Gastrocnemius medialis (tissue), 4 donors: ENCODE results near the gene SMAD3. TPM values are rescaled to one million over a fixed set of nuclear protein-coding genes. Genes with fewer than 3 reads are reported as not detected.

Source experiments
- ATAC-seq, 2 donors: fragments of 150-250 bp; one replicate each; pipeline ENCODE4 v1.9.1; 2016
- DNase-seq, 2 donors: peaks; one replicate each; pipeline ENCODE4 v3.0.0-alpha.2; 2019
- H3K27ac ChIP-seq, 4 donors: fragments of 200-600 bp; sonication (generic); 1 replicate in 1 of 4; 2 replicates in 3 of 4; pipeline ENCODE4 v1.5.1; 2016 to 2018; ENCODE audit warnings: mild to moderate bottlenecking in 2 of 4, moderate library complexity in 1 of 4
- H3K27me3 ChIP-seq, 3 donors: fragments of 200-600 bp; sonication (generic) in 2 of 3; 1 replicate in 1 of 3; 2 replicates in 2 of 3; pipeline versions ENCODE4 v1.5.1 to v1.6.0; 2016 to 2019; ENCODE audit warnings: mild to moderate bottlenecking in 1 of 3, moderate library complexity in 1 of 3
- H3K36me3 ChIP-seq, 2 donors: fragments of 200-600 bp; sonication (generic) in 1 of 2; one replicate each; pipeline ENCODE4 v1.5.1; 2017 to 2018
- H3K4me1 ChIP-seq, 2 donors: fragments of 200-600 bp; sonication (generic) in 1 of 2; one replicate each; pipeline ENCODE4 v1.5.1; 2016 to 2017; ENCODE audit warnings: mild to moderate bottlenecking in 2 of 2
- H3K4me3 ChIP-seq, 4 donors: fragments of 200-600 bp; sonication (generic) in 3 of 4; 1 replicate in 1 of 4; 2 replicates in 3 of 4; pipeline ENCODE4 v1.5.1; 2016 to 2019; ENCODE audit warnings: mild to moderate bottlenecking in 2 of 4
- H3K9me3 ChIP-seq, 3 donors: fragments of 200-600 bp; sonication (generic) in 2 of 3; 1 replicate in 1 of 3; 2 replicates in 2 of 3; pipeline ENCODE4 v1.5.1; 2016 to 2019
- CTCF ChIP-seq, 5 experiments: fragments of 450-650 bp in 3 of 5; fragments of 200-600 bp in 2 of 5; sonication (generic) in 2 of 5; IDR thresholded peaks in 4 of 5; conservative IDR thresholded peaks in 1 of 5; 1 replicate in 4 of 5; 2 replicates in 1 of 5; pipeline ENCODE4 v1.5.1; 2016 to 2019; ENCODE audit warnings: antibody characterized with exemption in 5 of 5, mild to moderate bottlenecking in 3 of 5, moderate library complexity in 3 of 5
- POLR2A ChIP-seq, 2 donors: fragments of 450-650 bp; IDR thresholded peaks; one replicate each; pipeline ENCODE4 v1.6.1; 2017; ENCODE audit warnings: antibody characterized with exemption in 2 of 2, mild to moderate bottlenecking in 2 of 2, moderate library complexity in 2 of 2
- in situ Hi-C, 4 donors: fragments of 200-750 bp; cut with MboI; loops; one replicate each; pipeline versions ENCODE4 v1.15.0 to v1.8.0; 2017; ENCODE audit warnings: low sequenced_read_pairs in 4 of 4
- intact Hi-C: fragments of 100-400 bp; cut with DNase I; formaldehyde crosslinking; loops from one replicate; pipeline ENCODE4 v1.15.1; 2023; ENCODE audit warnings: low total_unique reads
- total RNA-seq, 4 donors: library from RNA; depleted of rRNA; stranded (reverse); fragments of >200 nt; gene quantifications; one replicate each; pipeline versions ENCODE4 v1.1.0 to v1.2.3, GENCODE V29; 2016

The SMAD3 gene
- total RNA-seq, 4 donors from 2014 or later, result 15.9 to 61.7 (median 26.3) TPM

GRCh38 chr15:67192185-67192820, 126.9 kb downstream of the SMAD3 start:
- ATAC-seq (no peak), DNase-seq (peak in 1 of 2 donors; percentile 39)
- no peaks in the 10 kb centered on the region for H3K9me3 ChIP-seq
- no peak for TF ChIP-seq POLR2A (IDR thresholded peaks at IDR 0.05)
- no peak for TF ChIP-seq CTCF (IDR thresholded peaks at IDR 0.05 in 4 of 5, conservative IDR thresholded peaks at IDR 0.05 in 1 of 5)
- in situ Hi-C loops (loop anchor here in 1 of 4 donors (10.0 kb wide), 1 partner anchor 118 kb away; no protein-coding TSS in a partner anchor), intact Hi-C loops (no loop called here)
- H3K27me3 ChIP-seq, result no peaks in the 10 kb centered on the region
- peaks cover 82 to 91% of the 10 kb centered on the region in 2 donors for H3K4me1 ChIP-seq
- H3K4me3 ChIP-seq, result no peak overlapping the region
- peak overlapping the region; percentile 91 to 99 (median 96) for H3K27ac ChIP-seq
- no peaks in the 10 kb centered on the region for H3K36me3 ChIP-seq

- in situ Hi-C loops (loop anchor here in 1 of 4 donors (10.0 kb wide), 1 partner anchor 119 kb away; no protein-coding TSS in a partner anchor), intact Hi-C loops (no loop called here)
- H3K27ac ChIP-seq, result peak overlapping the region; percentile 91 to 99 (median 96)
- no peak overlapping the region for H3K4me3 ChIP-seq
- H3K27me3 ChIP-seq, result no peaks in the 10 kb centered on the region
- ATAC-seq (peak; percentile 61 to 68), DNase-seq (peak; percentile 90 to 95)
- H3K9me3 ChIP-seq, result no peaks in the 10 kb centered on the region
- H3K4me1 ChIP-seq, result peaks cover 78 to 85% of the 10 kb centered on the region in 2 donors
- no peaks in the 10 kb centered on the region for H3K36me3 ChIP-seq
- no peak for TF ChIP-seq CTCF (IDR thresholded peaks at IDR 0.05 in 4 of 5, conservative IDR thresholded peaks at IDR 0.05 in 1 of 5)
- TF ChIP-seq POLR2A (IDR thresholded peaks at IDR 0.05), result peak; percentile 63 to 86
Observed at GRCh38 chr15:67193223-67193990, 128.0 kb downstream of the SMAD3 start.

DNA sequence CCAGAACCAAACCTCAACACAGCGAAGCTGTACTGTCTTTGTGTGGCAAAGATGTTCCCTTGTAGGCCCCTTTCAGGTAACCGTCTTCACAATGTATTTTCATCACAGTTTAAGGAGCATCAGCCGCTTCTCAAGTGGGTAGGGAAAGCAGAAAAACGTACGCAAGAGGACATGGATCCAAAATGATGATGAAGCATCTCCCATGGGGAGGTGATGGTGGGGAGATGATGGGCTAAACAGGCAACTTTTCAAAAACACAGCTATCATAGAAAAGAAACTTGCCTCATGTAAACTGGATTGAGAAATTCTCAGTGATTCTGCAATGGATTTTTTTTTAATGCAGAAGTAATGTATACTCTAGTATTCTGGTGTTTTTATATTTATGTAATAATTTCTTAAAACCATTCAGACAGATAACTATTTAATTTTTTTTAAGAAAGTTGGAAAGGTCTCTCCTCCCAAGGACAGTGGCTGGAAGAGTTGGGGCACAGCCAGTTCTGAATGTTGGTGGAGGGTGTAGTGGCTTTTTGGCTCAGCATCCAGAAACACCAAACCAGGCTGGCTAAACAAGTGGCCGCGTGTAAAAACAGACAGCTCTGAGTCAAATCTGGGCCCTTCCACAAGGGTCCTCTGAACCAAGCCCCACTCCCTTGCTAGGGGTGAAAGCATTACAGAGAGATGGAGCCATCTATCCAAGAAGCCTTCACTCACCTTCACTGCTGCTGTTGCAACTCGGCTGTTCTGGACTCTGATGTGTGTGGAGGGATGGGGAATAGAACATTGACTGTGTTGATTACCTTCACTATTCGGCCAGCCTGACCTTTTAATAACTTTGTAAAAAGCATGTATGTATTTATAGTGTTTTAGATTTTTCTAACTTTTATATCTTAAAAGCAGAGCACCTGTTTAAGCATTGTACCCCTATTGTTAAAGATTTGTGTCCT, 129.0 kb downstream of the SMAD3 start:
- intact Hi-C loops, result no loop called here
- DNase-seq (peak in 1 of 2 donors; percentile 59), ATAC-seq (no peak)
- Histone ChIP-seq H3K9me3 (no peaks in the 10 kb centered on the region), H3K4me3 (no peak overlapping the region), H3K4me1 (peaks cover 79 to 85% of the 10 kb centered on the region in 2 donors), H3K27ac (peak overlapping the region; percentile 91 to 99 (median 96)), H3K36me3 (no peaks in the 10 kb centered on the region), H3K27me3 (no peaks in the 10 kb centered on the region)
- in situ Hi-C loops, result loop anchor here in 1 of 4 donors (10.0 kb wide), 1 partner anchor 120 kb away; no protein-coding TSS in a partner anchor
- TF ChIP-seq POLR2A (IDR thresholded peaks at IDR 0.05) (no peak), CTCF (IDR thresholded peaks at IDR 0.05 in 4 of 5, conservative IDR thresholded peaks at IDR 0.05 in 1 of 5) (no peak)

DNA sequence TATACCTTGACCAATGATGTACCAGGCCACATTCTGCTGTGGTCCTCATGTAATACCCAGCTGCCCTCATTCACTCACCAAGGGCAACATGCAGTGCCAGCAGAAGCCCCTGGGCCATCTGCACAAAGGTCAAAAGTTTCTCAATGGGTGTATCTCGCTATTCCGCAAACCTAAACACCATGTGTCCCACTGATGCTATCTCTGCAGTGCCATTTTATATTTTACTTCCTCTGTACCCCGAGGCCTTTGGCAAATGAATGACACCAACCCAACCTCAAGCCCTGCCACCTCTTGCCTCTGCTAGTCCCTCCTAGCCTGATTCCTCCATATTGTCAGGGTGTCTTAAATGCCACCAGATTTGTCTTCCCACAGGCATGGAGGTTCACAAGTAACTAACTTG, 129.9 kb downstream of the SMAD3 start:
- intact Hi-C loops (no loop called here), in situ Hi-C loops (loop anchor here in 1 of 4 donors (10.0 kb wide), 1 partner anchor 121 kb away; no protein-coding TSS in a partner anchor)
- TF ChIP-seq POLR2A (IDR thresholded peaks at IDR 0.05) (no peak), CTCF (IDR thresholded peaks at IDR 0.05 in 4 of 5, conservative IDR thresholded peaks at IDR 0.05 in 1 of 5) (no peak)
- ATAC-seq (no peak), DNase-seq (no peak)
- Histone ChIP-seq H3K9me3 (no peaks in the 10 kb centered on the region), H3K4me3 (no peak overlapping the region), H3K27ac (peak overlapping the region; percentile 91 to 99 (median 96)), H3K4me1 (peaks cover 79 to 85% of the 10 kb centered on the region in 2 donors), H3K27me3 (no peaks in the 10 kb centered on the region), H3K36me3 (no peaks in the 10 kb centered on the region)
